ENCODE data around the gene COL5A1.

The COL5A1 gene

GRCh38 chr9:134607971-134608370 is 33.6 kb upstream of the COL5A1 start:
- DNase-seq = no peak

DNA sequence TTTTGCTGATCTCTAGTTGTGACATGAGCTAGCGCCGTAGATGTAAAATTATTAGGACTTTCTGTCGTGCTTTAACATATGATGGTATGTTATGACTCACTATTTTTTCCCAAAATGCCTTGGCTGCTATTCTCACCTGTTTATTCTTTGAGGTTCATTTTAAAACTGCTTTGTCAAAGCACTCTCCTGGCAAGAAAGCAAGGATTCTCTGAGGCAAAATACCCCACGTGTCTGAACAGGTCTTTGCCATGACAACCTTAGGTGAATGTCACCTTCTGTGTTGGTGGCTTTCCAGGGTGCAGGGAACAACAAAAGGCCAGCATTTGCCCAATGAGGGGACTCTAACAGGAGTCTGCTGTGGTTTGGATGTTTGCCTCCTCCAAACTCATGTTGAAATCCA is 30.6 kb upstream of the COL5A1 start:
- no peak for DNase-seq

DNA sequence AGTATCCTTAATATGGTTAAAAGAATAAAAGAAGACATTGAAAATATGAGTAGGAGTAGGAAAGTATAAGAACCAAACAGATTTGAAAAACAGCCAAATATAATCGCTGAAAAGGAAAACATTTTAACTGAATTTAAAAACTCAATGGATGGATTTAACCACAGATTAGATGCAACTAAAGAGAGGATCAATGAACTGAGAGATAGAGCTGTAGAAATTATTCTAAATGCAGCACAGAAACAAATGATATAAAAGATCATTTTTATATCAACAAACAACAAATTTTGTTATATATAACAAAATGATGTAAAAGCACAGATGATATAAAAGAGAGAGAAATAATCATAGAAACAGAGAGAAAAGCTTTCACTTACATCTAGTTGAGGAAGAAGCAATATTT is 29.3 kb upstream of the COL5A1 start:
- no peak for DNase-seq

- no peak for DNase-seq
Observed at GRCh38 chr9:134612715-134613114, 28.9 kb upstream of the COL5A1 start.

DNA sequence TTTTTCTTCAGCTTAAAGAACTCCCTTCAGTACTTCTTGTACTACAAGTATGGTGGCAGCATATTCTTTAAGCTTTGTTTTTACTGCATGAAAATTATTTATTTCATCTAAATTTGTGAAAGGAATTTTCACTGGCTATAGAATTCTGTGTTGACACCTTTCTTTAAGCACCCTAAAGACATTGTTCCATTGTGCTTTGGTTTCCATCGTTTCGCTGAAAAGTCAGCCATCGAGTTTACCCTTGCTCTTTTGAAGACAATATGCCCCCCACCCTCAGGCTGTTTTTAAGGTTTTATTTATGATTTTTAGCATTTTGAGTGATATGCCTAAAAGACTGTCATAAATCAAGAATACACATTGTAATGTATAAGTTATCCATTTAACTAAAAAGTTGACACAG is 27.3 kb upstream of the COL5A1 start:
- DNase-seq = no peak

DNA sequence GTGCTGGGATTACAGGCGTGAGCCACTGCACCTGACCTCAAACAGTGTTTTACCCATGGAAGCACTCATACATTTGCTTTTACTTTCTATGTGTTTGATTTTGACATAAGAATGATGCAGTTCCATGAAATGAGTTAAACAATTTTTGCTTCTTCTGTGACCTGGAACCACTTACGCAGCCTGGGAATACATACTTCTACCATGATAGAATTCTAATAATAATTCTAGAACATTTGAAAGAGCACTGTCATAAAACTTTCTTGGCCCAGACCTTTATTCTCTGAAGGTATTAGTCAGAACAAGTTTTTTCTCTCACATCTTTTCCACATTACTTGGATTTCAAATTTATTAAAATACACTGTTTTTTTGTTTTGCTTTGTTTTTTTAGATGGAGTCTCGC is 25.3 kb upstream of the COL5A1 start:
- DNase-seq = no peak

GRCh38 chr9:134617246-134617645 is 24.4 kb upstream of the COL5A1 start:
- no peak for DNase-seq

GRCh38 chr9:134617836-134618162 is 23.8 kb upstream of the COL5A1 start:
- no peak for DNase-seq

DNA sequence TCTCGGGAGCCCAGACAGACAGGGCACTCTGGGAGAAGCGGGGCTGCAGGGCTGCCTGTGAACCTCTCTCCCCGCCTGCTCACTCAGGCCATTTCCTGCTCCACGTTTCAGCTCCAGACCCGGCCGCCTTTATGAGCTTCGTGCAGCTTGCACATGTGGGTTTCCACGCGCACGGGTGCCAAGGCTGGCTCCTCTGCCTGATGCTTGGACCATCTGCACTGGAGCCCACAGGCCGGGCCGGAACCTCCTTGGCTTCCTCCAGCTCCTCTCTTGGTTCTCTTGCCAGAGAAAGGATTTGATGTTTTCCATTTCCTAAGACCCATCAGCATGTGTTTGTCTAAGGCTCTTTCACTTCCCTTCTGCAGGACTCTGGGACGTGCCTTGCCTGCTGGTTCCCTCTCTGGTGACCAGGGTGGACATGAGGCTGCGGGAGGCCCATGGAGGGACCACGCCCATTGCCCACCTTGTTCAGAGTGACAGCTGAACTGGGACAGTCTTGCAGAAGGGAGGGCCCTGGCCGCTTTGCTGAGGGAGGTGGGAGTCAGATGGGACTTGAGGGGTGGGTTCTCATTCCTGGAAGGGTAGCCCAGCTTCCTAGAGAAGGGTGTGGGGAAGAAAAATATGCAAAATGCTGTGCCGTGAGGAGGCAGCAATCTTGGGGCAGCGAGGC is 23.3 kb upstream of the COL5A1 start:
- DNase-seq = no peak

DNA sequence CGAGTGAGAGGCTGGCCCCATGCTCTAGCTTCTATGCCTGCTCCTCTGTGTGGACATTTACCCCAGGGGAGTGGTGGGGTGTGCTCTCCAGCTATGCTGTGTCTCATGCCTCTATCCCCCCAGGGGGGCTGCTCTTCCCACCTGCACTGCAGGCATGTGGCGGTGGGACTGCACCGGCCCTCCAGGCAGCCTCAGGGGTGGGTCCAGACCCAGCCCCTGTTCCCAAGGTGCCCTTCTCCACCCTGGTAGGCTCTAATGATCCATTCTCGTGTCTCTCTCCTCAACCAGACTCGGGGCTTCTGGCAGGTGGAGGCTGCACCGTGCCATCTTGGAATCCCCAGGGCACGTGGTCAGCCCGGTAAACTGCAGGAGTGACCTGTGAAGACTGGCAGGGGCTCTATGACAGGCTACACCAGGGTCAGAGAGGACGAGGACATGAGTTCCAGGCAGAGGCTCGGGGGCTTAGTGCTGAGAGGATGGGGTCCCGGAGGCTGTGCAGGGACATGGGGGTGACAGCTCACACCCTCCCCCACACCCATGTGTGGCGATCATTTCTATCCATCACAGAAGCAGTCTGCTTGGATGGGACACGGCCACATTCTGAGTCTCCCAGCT is 22.7 kb upstream of the COL5A1 start:
- no peak for DNase-seq

DNA sequence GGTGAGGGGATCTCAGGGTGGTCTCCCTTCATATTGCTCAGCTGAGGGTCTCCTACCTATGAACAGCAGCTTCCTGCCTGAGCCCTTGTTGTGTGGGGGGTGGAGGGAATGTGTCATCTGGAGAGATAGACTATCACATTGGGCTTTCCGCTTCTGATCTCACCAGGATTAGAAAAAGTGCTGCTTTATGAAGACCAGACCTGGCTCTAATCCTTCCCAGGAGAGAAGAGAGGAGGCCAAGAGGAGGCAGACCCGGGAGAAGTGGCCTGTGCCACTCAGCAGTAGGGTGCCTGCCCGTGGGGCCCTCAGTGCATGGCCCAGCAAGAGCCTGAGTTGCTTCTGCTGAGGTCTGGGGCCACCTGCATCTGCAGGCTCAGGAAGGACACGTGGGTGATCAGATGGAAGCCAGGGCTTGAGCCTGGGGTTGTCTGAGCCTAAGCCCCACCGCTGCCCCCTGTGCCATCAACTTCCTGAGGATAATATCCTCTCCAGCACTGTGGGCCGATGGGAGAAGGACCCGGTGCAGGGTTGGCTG is 22.1 kb upstream of the COL5A1 start:
- no peak for DNase-seq

GRCh38 chr9:134619983-134620661 is 21.5 kb upstream of the COL5A1 start:
- no peak for DNase-seq

GRCh38 chr9:134620751-134621557 is 20.6 kb upstream of the COL5A1 start:
- DNase-seq = no peak

DNA sequence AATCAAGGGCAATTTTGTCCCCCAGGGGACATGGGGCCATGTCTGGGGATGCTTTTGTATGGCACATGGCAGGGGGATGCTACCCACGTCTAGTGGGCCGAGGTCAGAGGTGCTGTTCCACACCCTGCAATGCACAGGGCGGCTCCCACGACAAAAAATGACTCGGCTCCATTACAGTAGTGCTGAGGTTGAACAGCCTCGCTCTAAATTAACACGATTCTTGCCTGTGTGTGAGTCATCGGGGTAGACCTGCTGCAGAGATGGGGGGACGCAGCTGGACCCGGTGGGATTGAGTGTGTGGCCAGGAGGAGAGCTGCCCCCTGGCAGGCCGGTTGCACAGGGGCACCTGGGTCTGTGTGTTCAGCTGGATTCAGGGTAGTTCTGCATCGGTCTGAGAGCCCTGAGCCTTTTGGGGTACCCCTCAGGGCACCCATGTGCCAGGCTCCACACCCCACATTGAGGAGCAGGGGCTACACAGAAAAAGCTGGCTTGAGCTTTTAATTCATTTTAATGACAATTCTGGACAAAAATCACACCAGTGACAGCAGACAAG is 20.0 kb upstream of the COL5A1 start:
- no peak for DNase-seq

DNA sequence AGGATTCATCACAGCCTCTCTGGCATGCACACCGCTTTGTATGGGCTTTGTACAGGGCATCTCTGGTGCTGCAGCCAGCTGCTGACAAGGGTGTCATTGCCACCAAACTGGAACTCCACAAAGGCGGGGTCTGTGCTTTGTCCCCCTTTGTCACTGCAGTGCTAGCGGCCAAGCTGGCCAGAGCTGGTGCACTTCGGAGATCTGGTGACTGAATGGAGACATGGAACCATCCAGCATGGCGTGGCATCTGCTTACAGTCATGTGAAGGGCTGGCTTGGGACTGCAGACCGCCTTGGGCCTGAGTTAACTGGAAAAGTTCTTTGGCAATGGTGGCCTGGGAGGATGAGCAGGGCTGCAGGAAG is 18.7 kb upstream of the COL5A1 start:
- DNase-seq = no peak

- DNase-seq = no peak
Observed at GRCh38 chr9:134623258-134624066, 18.1 kb upstream of the COL5A1 start.

GRCh38 chr9:134624137-134624591 is 17.4 kb upstream of the COL5A1 start:
- no peak for DNase-seq

DNA sequence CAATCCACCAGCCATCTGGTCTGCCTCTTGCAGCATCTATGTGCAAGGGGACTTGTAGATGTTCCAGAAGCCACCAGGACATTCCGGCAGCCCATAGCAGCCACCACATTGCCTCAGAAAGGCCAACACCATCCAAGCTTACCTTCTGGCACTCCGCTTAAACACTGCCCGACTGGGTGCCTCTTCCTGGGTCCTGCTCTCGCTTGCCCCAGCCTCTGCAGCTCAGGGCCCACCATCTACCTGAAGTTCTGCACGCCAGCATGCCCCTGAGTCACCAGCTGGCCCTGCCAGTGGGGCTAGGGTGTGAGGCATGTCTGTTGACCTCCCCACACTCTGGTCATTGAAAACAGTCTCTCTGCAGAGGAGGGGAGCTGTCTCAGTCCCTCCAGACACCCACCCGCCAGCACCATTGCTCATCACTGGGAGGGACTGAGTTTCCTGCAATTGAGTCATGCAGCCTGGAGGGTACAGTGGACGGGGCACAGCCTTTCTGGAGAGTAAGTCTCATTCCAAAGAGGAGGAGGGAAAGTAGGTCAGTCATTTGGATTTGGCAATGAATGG is 16.9 kb upstream of the COL5A1 start:
- no peak for DNase-seq

- no peak for DNase-seq
Observed at GRCh38 chr9:134625361-134626068, 16.1 kb upstream of the COL5A1 start.

- DNase-seq = no peak
Observed at GRCh38 chr9:134626069-134626423, 15.6 kb upstream of the COL5A1 start.
